ENCODE measurements around the gene ARHGAP19. TPM values are rescaled to one million over a fixed set of nuclear protein-coding genes. Genes with fewer than 3 reads are reported as not detected.

ARHGAP19 gene
- total and polyA plus RNA-seq, 3 experiments from 2014 or later: 8.9 to 26.5 (median 23.3) TPM

DNA sequence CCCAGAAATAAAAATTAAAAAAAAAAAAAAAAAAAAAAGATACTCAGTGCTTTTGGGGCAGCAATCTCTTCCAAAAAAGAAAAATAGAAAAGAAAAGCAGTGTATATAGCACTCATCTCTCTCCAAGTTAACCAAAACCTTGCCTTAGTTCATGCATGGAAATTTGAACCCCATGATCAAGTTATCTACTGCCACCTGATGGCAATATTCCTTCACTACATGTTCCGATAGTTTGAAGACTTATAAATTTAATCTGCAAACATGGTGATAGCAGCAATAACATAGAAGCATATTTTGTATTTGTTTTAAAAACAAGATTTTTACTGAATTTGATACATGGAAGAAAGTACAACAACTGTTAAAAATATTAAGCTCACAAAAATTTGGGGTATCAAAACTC is 58.0 kb downstream of the ARHGAP19 start:
- peaks cover 1% of the 10 kb centered on the region for H3K36me3 ChIP-seq (ENCODE audit: insufficient read depth, low read length)
- ChIA-PET CTCF (interaction anchor here (1.2 to 2.0 kb wide), 3 partner anchors 24 to 197 kb away, joined by 3 to 7 read pairs (median 3); no protein-coding TSS in a partner anchor), POLR2A (no interaction called here)
- no peak overlapping the region for H3K27ac Mint-ChIP-seq
- no peaks in the 10 kb centered on the region for H3K4me1 Mint-ChIP-seq
- no peak overlapping the region for H3K4me3 Mint-ChIP-seq
- no peak overlapping the region for H3K27ac ChIP-seq (ENCODE audit: low read depth, low read length)
- H3K36me3 Mint-ChIP-seq: peaks cover 4 to 60% (median 10%) of the 10 kb centered on the region in 3 donors
- H3K9me3 ChIP-seq (ENCODE audit: low read length): no peaks in the 10 kb centered on the region
- H3K9me3 Mint-ChIP-seq: no peaks in the 10 kb centered on the region
- no peaks in the 10 kb centered on the region for H3K27me3 Mint-ChIP-seq
- no peaks in the 10 kb centered on the region for H3K27me3 ChIP-seq (ENCODE audit: insufficient read depth, low read length, poor library complexity, severe bottlenecking)
- DNase-seq: no peak
- H3K4me3 ChIP-seq (ENCODE audit: low read length): no peak overlapping the region
- H3K4me1 ChIP-seq (ENCODE audit: insufficient read depth, low read length): no peaks in the 10 kb centered on the region

DNA sequence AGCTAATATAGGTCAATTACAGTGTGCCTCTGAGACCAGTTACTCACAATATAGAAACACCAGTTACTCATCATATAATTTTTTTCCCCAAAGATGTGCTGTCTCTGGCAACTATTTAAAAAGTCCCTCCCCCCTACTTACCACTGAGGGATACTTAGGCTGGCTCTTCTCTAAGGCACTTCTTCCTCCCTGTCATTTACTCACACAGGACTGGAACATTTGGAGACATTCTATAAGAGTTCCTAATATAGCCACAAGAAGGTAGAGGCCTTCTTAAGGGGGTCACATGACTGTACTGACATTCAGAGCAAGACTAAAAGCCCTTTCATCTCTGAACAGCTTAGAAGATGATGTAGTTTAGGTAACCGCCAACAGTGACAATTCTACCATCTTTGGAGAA is 62.3 kb downstream of the ARHGAP19 start:
- Histone ChIP-seq H3K27ac (ENCODE audit: low read depth, low read length) (no peak overlapping the region), H3K27me3 (ENCODE audit: insufficient read depth, low read length, poor library complexity, severe bottlenecking) (no peaks in the 10 kb centered on the region), H3K9me3 (ENCODE audit: low read length) (no peaks in the 10 kb centered on the region), H3K4me1 (ENCODE audit: insufficient read depth, low read length) (no peaks in the 10 kb centered on the region), H3K4me3 (ENCODE audit: low read length) (no peak overlapping the region), H3K36me3 (ENCODE audit: insufficient read depth, low read length) (peaks cover 14% of the 10 kb centered on the region)
- Mint-ChIP-seq H3K27ac (no peak overlapping the region), H3K27me3 (no peaks in the 10 kb centered on the region), H3K9me3 (no peaks in the 10 kb centered on the region), H3K4me3 (no peak overlapping the region), H3K4me1 (peaks cover 0 to under 1% (median 0%) of the 10 kb centered on the region in 3 donors), H3K36me3 (peaks cover 4 to 78% (median 31%) of the 10 kb centered on the region in 3 donors)
- POLR2A ChIA-PET: no interaction called here
- no peak for DNase-seq
- CTCF ChIA-PET: no interaction called here

DNA sequence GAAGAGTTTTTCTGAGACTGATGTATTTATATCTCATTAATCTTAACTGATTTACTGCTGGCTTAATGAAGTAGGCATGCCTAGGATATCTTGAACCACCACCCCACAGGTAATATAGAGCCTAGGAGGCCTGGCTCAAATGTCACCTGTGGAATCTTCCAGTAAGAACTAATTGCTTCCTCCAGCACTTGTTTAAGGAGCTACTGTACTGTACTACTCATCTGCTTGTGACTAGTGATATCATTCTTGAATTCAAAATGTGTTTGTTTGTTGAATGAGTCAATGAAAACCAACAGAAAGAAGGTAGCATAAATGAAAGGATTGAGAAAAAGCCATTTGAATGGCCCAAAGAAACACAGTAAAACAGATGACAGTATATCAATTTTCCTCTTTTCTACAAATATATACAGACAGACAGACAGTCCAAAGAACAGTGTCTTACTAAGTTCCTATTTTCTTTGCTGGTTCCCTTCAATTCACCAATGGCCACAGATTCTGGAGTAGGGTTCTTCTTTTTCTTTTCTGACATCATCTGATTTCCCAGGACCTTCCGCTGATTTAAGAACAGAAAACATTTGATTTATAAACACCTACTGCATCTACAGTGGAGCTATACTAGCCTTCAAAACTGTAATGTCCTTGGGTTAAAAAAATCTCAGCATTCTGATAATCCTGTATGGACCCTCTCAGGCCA is 63.0 kb downstream of the ARHGAP19 start:
- Histone ChIP-seq H3K4me3 (ENCODE audit: low read length) (no peak overlapping the region), H3K36me3 (ENCODE audit: insufficient read depth, low read length) (peaks cover 14% of the 10 kb centered on the region), H3K27ac (ENCODE audit: low read depth, low read length) (no peak overlapping the region), H3K27me3 (ENCODE audit: insufficient read depth, low read length, poor library complexity, severe bottlenecking) (no peaks in the 10 kb centered on the region), H3K9me3 (ENCODE audit: low read length) (no peaks in the 10 kb centered on the region), H3K4me1 (ENCODE audit: insufficient read depth, low read length) (no peaks in the 10 kb centered on the region)
- no peak for DNase-seq
- no peaks in the 10 kb centered on the region for H3K9me3 Mint-ChIP-seq
- ChIA-PET POLR2A (no interaction called here), CTCF (no interaction called here)
- no peak overlapping the region for H3K4me3 Mint-ChIP-seq
- H3K4me1 Mint-ChIP-seq: peaks cover 0 to 6% (median 0%) of the 10 kb centered on the region in 3 donors
- peak overlapping the region in 1 of 8 donors; percentile 19 for H3K27ac Mint-ChIP-seq
- no peaks in the 10 kb centered on the region for H3K27me3 Mint-ChIP-seq
- H3K36me3 Mint-ChIP-seq: peaks cover 4 to 80% (median 34%) of the 10 kb centered on the region in 3 donors

DNA sequence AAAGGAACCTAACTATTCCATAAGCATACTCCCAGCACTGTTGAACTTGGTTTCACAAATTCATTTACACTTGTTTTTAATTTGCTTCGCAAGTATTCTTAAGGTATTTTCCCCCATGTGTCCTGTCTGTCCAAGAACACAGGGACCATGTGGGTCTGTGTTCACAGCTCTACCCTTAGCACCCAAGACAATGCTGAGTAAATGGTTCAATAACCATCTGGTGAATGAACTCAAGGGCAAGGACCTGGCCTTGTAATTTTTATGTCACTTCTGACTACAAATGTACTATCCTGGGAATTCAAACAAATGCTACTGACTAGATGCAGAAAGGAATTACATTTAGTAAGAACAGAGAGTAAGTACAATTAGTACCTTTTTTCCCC is 63.7 kb downstream of the ARHGAP19 start:
- DNase-seq: no peak
- Histone ChIP-seq H3K4me1 (ENCODE audit: insufficient read depth, low read length) (no peaks in the 10 kb centered on the region), H3K27ac (ENCODE audit: low read depth, low read length) (no peak overlapping the region), H3K27me3 (ENCODE audit: insufficient read depth, low read length, poor library complexity, severe bottlenecking) (no peaks in the 10 kb centered on the region), H3K4me3 (ENCODE audit: low read length) (no peak overlapping the region), H3K9me3 (ENCODE audit: low read length) (no peaks in the 10 kb centered on the region), H3K36me3 (ENCODE audit: insufficient read depth, low read length) (peaks cover 14% of the 10 kb centered on the region)
- POLR2A ChIA-PET: no interaction called here
- CTCF ChIA-PET: no interaction called here
- no peak overlapping the region for H3K4me3 Mint-ChIP-seq
- peaks cover 4 to 80% (median 35%) of the 10 kb centered on the region in 3 donors for H3K36me3 Mint-ChIP-seq
- H3K27ac Mint-ChIP-seq: peak overlapping the region in 1 of 8 donors; percentile 60
- peaks cover 0 to 8% (median 0%) of the 10 kb centered on the region in 3 donors for H3K4me1 Mint-ChIP-seq
- H3K27me3 Mint-ChIP-seq: no peaks in the 10 kb centered on the region
- H3K9me3 Mint-ChIP-seq: no peaks in the 10 kb centered on the region

DNA sequence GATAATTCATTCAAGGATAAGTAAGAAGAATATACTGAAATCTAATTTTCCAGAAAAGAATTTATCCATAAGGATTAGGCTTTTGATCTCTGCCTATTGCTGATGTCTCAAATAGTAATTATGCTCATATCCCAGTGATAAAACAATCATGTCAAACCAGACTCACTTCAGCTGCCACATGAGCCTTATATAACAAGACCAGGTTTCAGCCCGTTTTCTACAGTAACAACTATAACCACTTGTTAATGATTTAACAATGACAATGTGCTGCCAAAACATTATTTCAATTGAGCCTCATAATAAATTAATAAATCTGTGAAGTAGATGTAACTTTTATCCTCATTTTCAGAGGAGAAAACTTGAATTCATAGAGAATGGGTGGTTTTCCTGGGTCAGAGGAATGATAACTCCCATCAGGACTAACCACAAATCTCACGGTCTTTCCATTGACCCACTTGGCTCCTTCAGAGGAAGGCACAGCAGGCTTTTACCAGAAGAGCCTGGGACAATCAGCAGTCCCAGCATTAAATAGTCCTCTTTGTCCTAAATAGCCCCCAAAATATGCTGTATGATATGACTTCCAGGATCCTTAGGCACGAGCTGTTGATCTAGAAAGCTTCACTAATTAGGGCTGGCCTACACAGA is 64.2 kb downstream of the ARHGAP19 start:
- ChIA-PET POLR2A (no interaction called here), CTCF (no interaction called here)
- Histone ChIP-seq H3K9me3 (ENCODE audit: low read length) (no peaks in the 10 kb centered on the region), H3K36me3 (ENCODE audit: insufficient read depth, low read length) (peaks cover 14% of the 10 kb centered on the region), H3K4me1 (ENCODE audit: insufficient read depth, low read length) (no peaks in the 10 kb centered on the region), H3K27ac (ENCODE audit: low read depth, low read length) (no peak overlapping the region), H3K4me3 (ENCODE audit: low read length) (no peak overlapping the region), H3K27me3 (ENCODE audit: insufficient read depth, low read length, poor library complexity, severe bottlenecking) (no peaks in the 10 kb centered on the region)
- no peak for DNase-seq
- Mint-ChIP-seq H3K4me3 (no peak overlapping the region), H3K36me3 (peaks cover 4 to 79% (median 38%) of the 10 kb centered on the region in 3 donors), H3K4me1 (peaks cover 0 to 8% (median 0%) of the 10 kb centered on the region in 3 donors), H3K27me3 (no peaks in the 10 kb centered on the region), H3K9me3 (no peaks in the 10 kb centered on the region), H3K27ac (peak overlapping the region in 2 of 8 donors; percentile 44 to 60)

DNA sequence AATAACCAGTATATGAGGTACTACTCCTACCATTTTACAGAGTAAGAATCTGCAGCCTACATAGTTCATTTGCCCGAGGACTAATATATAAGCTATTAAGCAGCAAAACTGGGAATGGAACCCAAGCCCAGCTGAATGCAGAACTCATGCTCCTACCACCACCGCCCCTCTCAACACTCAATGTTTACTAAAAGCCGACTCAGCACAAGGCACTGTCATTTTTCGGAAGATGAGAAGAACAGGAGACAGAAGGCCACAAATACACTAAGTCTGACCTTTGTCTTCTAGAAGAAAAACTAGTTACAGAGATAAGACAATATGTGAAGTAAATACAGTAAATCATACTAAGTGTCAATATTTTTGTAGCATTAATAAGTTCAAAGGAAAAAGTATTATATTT is 66.0 kb downstream of the ARHGAP19 start:
- no peak overlapping the region for H3K27ac ChIP-seq (ENCODE audit: low read depth, low read length)
- peaks cover 0 to 8% (median 0%) of the 10 kb centered on the region in 3 donors for H3K4me1 Mint-ChIP-seq
- no peak for DNase-seq
- no peak overlapping the region for H3K4me3 Mint-ChIP-seq
- no peaks in the 10 kb centered on the region for H3K4me1 ChIP-seq (ENCODE audit: insufficient read depth, low read length)
- CTCF ChIA-PET: interaction anchor here (1.8 kb wide), 1 partner anchor 16 kb away, joined by 6 read pairs; no protein-coding TSS in a partner anchor
- no peak overlapping the region for H3K4me3 ChIP-seq (ENCODE audit: low read length)
- H3K27ac Mint-ChIP-seq: no peak overlapping the region
- no peaks in the 10 kb centered on the region for H3K27me3 ChIP-seq (ENCODE audit: insufficient read depth, low read length, poor library complexity, severe bottlenecking)
- peaks cover 2 to 76% (median 39%) of the 10 kb centered on the region in 3 donors for H3K36me3 Mint-ChIP-seq
- H3K9me3 ChIP-seq (ENCODE audit: low read length): no peaks in the 10 kb centered on the region
- no peaks in the 10 kb centered on the region for H3K27me3 Mint-ChIP-seq
- H3K36me3 ChIP-seq (ENCODE audit: insufficient read depth, low read length): peaks cover 14% of the 10 kb centered on the region
- no peaks in the 10 kb centered on the region for H3K9me3 Mint-ChIP-seq
- POLR2A ChIA-PET: no interaction called here

DNA sequence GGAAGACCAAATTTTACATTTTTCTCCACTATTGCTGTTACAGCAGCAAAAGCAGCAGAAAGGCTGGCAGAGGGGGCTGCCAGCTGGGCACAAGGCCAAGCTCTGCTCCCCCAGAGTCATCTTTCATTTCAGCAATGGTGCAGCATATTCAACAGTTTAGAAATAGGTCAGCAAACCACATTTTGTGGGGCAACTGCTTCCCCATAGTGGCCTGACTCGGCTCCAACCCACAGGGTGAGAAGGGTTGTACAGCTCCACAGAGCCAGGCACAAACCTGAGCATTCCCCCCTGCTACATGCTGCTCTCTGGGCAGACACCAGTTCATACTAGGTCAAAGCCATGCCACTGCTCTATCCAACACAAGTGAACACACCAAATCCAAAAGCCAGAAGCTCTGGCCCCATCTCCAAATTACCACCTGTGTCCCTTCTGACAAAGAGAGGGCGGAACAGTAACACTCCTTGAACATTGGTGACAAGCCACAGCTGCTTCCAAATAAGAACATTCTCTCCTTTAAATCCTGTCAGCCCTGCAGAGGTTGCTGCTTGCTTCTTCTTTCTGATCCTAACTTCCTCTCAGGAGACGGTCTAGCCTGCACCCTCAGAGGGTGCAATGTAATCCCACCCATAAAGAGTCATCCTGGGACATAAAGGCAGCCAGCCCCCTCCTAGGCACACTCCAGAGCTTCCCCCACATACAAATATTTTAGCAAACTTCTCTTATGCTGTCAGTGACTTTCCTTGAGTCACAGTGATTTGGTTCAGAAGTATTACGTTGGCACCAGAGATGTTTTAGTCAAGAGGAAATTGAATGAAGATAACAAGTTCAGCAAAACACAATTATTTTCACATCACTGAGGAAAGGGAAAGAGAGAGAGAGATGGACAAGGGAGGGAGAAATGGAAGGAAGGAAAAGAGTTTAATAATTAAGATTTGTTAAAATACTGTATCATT is 67.7 kb downstream of the ARHGAP19 start:
- no peaks in the 10 kb centered on the region for H3K4me1 ChIP-seq (ENCODE audit: insufficient read depth, low read length)
- ChIA-PET CTCF (interaction anchor here (1.2 to 3.0 kb wide), 3 partner anchors 12 to 152 kb away, joined by 3 to 12 read pairs (median 4); no protein-coding TSS in a partner anchor), POLR2A (no interaction called here)
- no peaks in the 10 kb centered on the region for H3K27me3 Mint-ChIP-seq
- no peaks in the 10 kb centered on the region for H3K9me3 ChIP-seq (ENCODE audit: low read length)
- no peak overlapping the region for H3K4me3 ChIP-seq (ENCODE audit: low read length)
- DNase-seq: no peak
- H3K27ac Mint-ChIP-seq: peak overlapping the region in 4 of 8 donors; percentile 9 to 64 (median 16)
- no peak overlapping the region for H3K4me3 Mint-ChIP-seq
- H3K4me1 Mint-ChIP-seq: peaks cover 0 to 8% (median 0%) of the 10 kb centered on the region in 3 donors
- peaks cover 14% of the 10 kb centered on the region for H3K36me3 ChIP-seq (ENCODE audit: insufficient read depth, low read length)
- H3K36me3 Mint-ChIP-seq: peaks cover 0 to 72% (median 41%) of the 10 kb centered on the region in 3 donors
- H3K9me3 Mint-ChIP-seq: no peaks in the 10 kb centered on the region
- no peaks in the 10 kb centered on the region for H3K27me3 ChIP-seq (ENCODE audit: insufficient read depth, low read length, poor library complexity, severe bottlenecking)
- no peak overlapping the region for H3K27ac ChIP-seq (ENCODE audit: low read depth, low read length)

Measured in CD8-positive, alpha-beta memory T cell (primary cell).